Midbrain (tissue), 1 donor: Measurements from ENCODE around the gene L3MBTL3.

Experiments
- DNase-seq: peaks from one replicate; lab custom pipeline; 2025; lab: John Stamatoyannopoulos, UW

The L3MBTL3 gene

DNA sequence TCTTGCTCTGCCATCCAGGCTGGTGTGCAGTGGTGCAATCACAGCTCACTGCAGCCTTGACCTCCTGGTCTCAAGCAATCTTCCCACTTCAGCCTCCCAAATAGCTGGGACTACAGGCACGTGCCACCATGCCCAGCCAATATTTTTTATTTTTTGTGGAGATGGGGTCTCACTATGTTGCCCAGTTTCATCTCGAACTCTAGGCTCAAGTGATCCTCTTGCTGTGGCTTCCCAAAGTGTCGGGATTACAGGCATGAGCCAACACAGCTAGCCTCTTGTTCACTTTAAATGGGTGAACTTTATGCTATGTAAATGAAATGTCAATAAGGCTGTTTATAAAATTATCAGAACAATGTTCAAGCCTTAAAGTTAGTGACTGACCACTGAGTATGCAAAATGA lies 167.3 kb downstream of the L3MBTL3 start:
- no peak for DNase-seq

GRCh38 chr6:130187335-130188206 lies 169.2 kb downstream of the L3MBTL3 start:
- no peak for DNase-seq

- DNase-seq, result no peak
These were observed 170.0 kb downstream of the L3MBTL3 start for GRCh38 chr6:130188207-130188899.

DNA sequence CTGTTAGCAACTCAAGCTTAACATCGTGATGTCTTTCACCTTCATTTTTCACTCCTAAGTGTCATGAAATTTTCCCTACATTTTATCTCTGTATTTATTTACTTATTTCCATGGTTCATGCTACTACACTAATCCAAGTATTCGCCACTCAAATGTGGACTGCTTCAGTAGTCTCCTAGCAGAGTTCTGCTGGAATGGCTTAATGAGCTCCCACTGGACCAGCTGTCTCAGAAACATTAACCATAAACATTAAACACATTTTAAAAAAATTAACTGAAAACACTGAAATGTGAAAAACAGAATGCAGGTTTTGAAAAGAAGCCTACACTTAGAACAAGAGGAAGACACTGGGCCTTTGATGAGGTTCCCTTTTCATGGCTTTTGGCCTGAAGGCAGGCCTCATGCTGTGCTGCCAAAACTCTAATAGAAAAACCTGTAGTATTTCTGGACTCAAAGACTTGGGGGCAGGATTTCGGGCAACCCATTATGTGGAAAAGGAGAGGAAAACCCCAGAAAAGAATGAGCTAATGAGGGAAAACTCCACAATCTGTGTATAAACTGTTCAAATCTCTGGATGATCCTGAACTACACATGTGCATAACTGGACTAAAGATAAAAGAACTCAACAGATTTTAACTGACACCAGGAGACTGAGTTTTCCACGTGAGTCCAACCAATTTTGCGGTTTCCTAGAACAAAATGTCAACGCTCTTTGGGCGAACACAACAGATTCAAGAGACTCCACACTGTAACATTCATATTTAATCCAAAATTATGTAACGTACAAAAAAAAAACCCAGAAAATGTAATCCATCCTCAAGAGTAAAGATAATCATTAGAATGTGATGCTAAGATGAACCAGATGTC lies 171.4 kb downstream of the L3MBTL3 start:
- DNase-seq, result no peak
